Endometrium (tissue), 2 donors: ENCODE results near the gene SDHA.
"Not testable (repeated sequence)": the region's sequence is repeated elsewhere in the genome, so short reads cannot be mapped to it uniquely, and the experiment has no call there.

Experiments used
- FAIRE-seq: peaks from 2 replicates; lab custom pipeline; 2012; peaks lifted over from hg19 to GRCh38; lab: Jason Lieb, UNC
- donor health status: control.
- donor health status: control.

SDHA gene

DNA sequence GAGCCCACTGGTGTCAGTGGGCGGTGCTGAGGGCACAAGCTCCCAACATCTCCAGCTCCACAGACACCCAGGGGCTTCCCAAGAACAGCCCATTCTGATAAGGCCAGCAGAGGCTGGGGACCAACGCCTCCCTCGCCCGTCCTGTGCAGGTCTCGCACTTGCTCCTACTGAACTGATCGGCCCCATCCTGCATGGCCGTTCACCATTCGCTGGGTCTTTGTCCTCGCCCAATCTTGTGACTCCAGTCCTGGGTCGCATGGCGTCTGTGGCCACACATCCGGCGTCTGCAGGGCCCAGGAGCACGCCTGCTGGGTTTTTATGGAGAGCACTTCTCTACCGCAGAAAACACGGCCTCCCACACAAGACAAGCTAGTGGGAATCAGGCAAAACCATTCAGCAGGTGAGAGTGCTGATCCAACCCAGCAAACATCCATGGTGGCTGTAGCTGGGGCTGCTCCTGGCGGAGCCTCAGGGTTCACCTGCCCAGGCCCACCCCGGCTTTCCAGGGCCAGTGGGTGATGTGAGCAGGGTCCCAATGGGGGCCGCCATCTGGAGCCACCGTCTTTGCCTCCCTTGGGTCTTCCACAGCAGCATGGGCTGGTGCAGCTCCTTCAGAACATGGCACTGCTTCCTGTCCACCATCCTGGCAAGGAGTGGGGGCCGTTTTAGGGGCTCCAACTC, 19.5 kb upstream of the SDHA start:
- no peak for FAIRE-seq

DNA sequence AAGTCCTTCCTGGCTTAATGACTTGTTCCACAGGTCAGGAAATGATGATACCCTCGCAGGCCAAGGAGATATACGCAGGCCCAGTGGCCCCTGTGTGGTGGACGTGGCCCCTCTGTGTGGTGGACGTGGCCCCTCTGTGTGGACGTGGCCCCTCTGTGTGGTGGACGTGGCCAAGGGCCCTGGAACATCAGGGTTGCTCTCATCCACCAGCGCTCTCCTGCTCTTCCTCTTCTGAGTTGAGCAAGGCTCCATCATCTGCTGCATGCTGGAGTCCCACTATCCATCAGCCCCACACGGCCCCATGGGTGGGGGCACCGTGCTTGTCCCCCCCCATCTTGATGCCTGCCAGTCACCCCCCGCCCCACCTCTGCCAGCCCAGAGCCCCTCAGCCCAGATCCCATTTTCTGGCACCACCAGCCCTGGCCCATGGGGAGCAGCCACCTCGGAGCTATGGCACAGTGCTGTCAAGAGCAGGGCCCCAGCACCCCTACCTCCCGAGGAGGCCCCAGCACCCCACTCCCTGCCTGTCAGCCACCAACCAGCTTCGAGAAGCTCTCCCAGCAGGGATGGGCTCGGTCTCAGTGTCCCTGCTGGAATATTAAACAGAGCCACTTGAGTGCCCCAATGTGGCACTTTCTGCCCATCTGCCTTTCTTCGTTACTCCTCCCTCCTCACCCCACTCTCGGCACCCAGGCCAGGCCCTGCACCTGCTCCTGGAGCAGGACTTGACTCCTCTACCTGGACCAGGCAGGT, 18.7 kb upstream of the SDHA start:
- no peak for FAIRE-seq

DNA sequence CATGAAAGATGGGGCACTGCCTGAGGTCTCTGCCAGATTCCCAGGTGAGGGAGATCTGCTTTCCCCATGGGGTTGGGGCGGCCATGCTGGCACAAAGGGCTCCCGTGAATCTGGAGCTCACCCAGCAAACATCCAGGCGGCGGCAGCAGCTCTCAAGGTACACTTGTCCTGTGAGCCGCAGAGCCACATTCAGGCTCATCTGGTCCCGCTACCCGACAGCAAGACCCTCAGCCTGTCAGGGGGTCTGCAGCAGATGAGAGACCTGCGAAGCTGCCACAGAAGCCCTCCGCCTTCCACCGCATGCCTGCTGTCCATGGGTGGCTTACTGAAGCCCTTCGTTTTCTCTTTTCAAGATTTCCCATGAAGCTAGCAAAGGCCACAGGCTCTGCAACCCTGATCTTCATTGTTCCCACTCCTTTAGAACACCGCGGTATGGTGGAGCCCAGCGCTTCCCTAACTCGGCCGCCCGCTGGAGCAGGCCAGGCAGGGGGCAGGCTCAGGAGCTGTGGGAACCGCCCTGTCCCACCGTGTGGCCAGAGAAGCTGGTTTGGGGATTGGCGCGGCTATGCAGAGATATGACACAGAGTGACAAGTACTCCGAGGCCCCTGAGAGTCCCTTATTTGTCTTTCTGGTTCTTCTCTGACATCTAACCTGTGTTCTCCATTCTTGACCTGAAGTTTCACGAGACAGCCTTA, 18.0 kb upstream of the SDHA start:
- no peak for FAIRE-seq

DNA sequence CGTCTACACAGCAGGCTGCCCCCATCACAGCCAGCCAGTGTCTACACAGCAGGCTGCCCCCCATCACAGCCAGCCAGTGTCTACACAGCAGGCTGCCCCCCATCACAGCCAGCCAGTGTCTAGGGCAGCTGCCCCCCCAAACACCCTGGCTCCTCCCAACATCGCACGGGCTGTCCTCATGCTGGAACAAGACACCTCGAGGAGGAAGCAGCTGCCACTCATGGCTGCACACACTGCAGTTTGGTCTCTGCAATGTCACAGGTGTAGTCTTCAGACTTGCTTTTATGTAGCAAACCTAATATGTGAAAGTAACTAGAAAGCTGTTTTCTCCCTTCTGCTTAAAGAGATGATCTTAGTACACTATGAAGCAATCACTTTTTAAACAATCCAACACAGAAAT, 17.1 kb upstream of the SDHA start:
- FAIRE-seq: no peak

DNA sequence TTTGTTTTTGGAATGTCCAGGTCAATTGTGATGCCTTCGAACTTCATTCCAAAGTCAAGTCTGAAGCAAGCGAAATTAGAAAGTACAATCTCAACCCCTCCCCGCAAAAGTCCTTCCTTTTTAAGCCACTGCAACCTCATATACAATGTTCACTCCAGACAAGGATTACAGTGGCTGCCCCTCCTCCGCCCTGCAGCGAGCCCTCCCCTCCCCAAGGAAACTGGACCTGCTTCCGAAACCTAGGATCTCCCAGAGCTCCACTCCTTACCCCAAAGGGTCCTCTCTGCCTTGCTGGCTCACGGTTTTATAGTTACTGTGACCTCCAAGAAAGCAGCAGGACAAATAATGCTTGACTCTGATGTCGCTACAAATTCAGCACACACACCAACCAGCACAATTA, 16.4 kb upstream of the SDHA start:
- no peak for FAIRE-seq

GRCh38 chr5:203246-203930, 14.7 kb upstream of the SDHA start:
- no peak for FAIRE-seq

- FAIRE-seq: no peak
These were observed 14.1 kb upstream of the SDHA start for GRCh38 chr5:204001-204400.

GRCh38 chr5:204462-204861, 13.7 kb upstream of the SDHA start:
- no peak for FAIRE-seq

DNA sequence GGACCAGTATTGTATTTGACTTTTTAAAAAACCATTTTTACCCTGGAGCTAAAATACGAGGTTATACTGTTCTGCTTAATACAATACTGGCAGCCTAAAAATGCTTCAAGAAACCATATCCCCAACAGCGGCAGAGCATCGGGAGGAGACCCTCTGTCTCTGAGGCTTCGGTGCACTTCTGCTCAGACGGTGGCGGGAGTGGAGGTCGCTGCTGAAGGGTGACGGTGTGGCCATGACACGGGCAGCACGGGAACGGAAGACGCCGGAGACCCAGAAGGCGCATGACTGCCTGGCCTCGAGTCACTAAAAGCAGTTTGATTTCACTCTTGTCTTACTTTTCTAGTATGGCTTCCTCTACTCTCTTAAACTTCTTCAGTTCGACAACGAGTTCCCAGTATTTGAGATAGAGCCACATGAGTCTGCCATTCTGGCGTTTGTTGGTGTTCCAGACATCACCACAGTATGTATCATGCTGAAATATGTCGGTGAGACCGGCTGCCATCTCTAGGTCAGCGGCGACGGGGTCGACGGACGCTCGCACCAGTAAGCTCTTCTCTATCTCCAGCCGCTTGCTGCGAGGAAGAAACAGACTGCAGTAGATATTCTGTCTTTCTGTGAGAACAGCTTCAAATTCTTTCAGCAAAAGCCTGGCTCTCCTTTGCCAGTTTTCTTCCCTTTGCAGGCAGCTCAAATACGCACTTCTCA, 13.0 kb upstream of the SDHA start:
- FAIRE-seq: no peak

DNA sequence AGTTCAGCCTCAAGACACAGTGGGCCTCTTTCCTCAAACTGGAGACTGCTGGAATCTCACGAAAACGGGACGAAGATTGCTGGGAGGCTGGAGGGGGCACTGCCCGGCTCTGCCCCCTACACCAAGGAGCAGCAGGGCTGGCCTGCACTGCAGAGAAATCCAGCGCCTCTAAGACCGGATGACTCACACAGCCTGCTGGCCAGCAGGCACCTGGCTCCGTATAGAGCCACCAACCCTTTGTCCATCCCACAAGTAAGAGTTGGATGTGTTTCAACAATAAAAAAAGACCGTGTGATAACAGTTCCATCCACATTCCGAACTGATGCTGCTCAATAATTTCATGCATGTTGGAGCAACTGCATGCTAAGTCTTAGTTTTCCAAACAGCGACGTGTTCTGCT, 11.7 kb upstream of the SDHA start:
- no peak for FAIRE-seq

GRCh38 chr5:206927-207536, 11.1 kb upstream of the SDHA start:
- FAIRE-seq: no peak

- no peak for FAIRE-seq
These were observed 10.5 kb upstream of the SDHA start for GRCh38 chr5:207599-207998.

DNA sequence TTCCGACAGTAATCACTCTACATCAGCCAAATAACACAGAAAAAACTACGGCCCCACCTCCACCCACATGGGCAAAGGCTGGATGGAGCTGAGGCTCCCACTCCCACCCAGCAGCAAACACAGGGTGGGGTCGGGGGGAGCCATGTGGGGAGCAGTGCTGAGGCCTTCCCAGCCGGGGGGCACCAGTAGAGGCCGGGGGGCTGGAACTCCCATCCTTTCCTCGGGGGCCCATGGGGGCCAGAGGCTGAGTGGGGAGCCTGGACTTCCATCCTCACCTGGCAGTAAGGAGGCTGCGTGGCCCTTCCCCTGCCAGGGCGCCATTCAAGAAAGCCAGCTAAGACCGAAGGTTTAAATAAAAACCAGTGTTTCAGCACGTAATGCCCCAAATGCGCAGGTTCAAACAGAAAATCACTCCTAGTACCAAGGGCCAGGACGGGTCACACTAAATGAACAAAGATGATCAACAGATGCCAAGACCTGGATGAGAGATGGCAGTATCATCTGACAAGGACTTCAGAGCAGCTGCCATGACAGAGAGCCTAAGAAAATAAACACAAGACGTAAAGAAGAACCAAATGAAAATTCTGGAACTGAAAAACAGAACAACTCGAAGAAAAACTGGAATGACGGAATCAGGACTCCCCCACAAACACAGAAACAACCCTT, 9.5 kb upstream of the SDHA start:
- no peak for FAIRE-seq

- no peak for FAIRE-seq
These were observed 4.2 kb upstream of the SDHA start for GRCh38 chr5:213803-214395.

DNA sequence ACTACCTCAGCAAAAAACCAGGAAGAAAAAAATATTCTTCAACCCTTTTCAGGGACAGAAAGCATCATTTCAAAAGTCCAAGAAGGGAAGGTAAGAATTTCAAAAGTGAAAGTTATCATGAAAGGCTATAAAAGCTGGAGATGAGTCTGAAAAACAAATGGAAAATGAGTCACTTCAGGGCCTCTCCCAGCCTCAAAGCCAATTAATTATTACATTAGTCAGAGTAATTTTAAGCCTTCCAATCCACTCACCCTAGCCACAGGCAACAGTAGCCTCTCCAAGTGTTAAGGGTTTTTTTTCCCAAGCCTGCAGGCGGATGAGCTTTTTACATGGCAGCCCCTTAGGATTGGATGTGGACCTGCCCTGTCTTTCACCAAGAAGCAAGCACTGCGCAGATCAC, 2.9 kb upstream of the SDHA start:
- FAIRE-seq: not testable (repeated sequence)

GRCh38 chr5:216076-216475, 2.0 kb upstream of the SDHA start:
- FAIRE-seq: not testable (repeated sequence)

DNA sequence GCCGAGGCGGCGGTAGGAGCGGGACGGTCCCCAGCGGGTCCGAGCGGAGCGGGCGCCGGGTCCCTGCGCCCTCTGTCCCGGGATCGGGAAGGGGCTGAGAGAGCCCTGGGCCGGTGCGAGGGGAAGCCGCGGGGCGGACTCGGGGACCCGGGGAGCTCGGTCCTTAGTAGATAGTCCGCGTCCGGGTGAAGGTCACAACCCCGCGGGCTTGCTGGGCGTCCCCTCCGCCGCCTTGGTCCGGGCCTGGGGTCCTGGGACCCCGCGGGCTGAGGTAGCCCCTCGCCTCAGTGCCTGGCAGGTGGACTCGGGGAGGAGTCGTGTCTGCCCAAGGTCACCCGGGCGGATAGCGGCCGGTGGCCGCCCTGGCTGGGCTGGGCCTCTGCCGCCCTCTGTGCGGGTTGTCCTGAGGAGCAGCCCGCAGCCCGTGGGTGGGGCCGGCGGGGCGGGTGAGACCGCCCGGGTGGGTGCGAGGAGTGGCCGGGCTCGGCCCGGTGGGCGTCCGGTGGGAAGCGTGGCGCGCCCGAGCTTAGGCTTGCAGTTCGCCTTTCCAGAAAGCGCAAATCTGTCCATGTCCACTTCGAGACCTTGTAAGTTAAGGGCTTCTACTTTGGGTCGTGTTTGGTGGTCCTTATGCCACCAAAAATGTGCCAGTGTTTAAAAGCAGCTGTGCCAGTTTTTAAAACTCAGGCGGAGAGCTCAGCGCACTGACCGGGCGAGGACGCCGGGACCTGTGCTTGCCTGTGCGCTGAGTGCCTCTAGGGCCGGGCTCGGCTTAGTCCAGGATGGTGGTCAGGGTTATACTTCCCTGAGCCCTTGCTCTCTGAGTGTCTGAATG, 554 bp downstream of the SDHA start:
- no peak for FAIRE-seq

GRCh38 chr5:219460-219863, 1.3 kb downstream of the SDHA start:
- FAIRE-seq: no peak

- no peak for FAIRE-seq
These were observed 1.9 kb downstream of the SDHA start for GRCh38 chr5:219991-220390.
